Measurements from ENCODE around the gene ZNF653.

The ZNF653 gene

GRCh38 chr19:11510444-11510843 lies 4.8 kb upstream of the ZNF653 start:
- no peak for DNase-seq (ENCODE audit: low spot score)

DNA sequence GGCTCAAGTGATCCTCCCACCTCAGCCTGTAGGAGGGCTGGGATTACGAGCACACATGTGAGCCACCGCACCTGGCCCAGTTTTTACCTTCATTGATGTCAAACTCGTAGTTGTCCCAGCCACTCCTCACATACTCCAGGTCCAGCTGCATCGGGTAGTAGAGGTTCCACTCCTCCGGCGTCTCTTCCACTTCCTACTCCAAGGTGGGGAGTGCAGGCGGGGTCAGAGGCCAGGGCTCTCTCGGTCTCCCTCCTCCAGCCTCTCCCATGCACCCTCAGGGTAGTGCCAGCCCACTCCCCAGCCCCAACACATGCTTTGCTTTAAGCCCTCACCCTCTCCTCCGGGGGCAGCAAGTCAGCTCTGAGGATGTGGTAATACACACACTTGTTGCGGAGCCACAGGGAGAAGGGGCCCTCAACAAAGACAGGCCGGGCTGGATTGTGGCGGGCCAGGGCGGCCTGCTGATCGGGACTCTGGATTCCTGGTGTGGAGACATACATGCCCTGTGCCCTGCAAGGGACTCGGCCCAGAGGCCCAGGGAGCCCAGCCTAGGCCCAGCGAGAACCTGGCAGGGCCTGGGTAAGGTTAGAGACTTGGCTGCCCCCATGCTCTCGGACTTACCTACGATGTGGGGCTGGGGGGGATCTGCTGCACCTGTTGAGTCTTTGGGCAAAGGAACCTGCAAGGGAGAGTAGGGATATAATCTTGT lies 1.9 kb upstream of the ZNF653 start:
- DNase-seq (ENCODE audit: low spot score) = no peak

- no peak for DNase-seq (ENCODE audit: low spot score)
These were observed 1.3 kb upstream of the ZNF653 start for GRCh38 chr19:11506967-11507366.

- DNase-seq (ENCODE audit: low spot score) = no peak
These were observed 489 bp upstream of the ZNF653 start for GRCh38 chr19:11506101-11506555.

DNA sequence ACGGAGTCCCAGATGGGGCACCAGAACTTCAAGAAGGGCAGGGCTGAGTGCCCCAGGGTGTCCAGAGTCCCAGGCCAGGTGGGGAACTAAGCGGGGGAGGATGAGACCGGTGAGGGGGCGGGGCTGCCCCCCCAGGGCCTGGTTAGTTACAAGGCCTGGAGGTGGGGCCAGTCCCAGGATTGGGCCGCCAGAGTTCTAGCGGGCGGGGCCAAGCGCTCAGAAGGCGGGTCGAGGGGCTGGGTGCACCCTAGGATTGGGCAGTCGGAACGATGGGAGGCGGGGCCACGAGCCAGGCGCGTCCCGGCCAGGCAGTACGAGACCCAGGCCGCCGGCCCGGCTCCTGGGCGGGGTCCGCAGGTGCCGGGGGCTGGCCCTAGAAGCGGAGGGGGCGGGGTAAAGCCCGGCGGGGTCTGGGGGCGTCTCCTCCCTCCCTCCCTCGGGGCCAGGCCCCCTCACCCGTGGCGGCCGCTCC lies 571 bp downstream of the ZNF653 start:
- DNase-seq (ENCODE audit: low spot score) = peak; percentile 95

GRCh38 chr19:11504502-11505031 lies 1.1 kb downstream of the ZNF653 start:
- no peak for DNase-seq (ENCODE audit: low spot score)

DNA sequence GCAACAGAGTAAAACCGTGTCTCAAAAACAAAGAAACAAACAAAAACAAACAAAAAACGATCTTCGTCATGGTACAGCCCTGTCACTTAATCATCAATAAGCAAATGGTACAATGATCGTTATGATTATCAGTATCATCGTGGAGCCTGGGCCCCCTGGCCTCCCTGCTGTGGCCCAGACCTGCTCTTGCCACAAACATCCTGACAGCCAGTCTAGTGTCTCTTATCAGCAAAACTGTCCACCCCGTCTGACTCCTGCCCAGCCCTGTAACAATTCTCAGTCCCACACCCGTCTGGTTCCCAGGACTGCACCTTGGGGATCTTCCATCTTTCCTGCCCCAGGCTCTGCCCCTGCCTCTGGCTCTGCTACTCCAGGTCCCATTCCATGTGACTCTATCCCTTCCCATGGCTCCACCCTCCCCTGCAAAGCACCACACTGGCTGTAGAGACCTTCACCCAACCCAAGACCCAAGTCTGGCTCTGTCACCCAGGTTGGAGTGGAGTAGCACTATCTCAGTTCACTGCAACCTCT lies 5.7 kb downstream of the ZNF653 start:
- DNase-seq (ENCODE audit: low spot score) = no peak

- no peak for DNase-seq (ENCODE audit: low spot score)
These were observed 6.4 kb downstream of the ZNF653 start for GRCh38 chr19:11499220-11499726.

DNA sequence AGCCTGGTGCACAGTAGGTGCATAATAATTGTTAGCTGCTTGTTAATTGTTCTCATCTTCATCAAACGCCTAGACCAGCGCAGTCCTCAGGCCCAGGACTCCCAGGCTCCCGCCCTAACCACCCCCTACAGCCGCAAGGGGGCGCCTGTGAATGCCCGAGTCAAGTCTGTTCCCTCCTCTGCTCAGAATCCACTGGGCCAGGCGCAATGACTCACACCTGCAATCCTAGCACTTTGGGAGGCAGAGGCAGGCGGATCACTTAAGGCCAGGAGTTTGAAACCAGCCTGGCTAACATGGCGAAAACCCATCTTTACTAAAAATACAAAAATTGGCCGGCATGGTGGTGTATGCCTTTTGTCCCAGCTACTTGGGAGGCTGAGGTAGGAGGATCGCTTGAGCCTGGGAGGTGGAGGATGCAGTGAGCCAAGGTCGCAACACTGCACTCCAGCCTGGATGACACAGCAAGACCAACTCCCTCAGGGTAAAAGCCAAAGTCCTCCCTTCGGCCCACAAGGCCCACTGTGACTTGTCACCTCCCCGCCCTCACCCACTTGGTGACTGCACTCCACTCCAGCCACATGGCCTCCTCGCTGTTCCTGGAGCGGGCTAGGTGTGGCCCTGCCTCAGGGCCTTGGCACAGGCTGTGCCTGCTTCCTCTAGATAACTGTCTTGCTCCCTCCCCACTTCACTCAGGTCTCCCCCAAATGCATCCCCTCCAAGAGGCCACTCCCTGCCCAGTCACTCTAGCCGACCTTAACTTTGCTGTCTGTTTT lies 9.1 kb downstream of the ZNF653 start:
- DNase-seq (ENCODE audit: low spot score) = peak; percentile 47

DNA sequence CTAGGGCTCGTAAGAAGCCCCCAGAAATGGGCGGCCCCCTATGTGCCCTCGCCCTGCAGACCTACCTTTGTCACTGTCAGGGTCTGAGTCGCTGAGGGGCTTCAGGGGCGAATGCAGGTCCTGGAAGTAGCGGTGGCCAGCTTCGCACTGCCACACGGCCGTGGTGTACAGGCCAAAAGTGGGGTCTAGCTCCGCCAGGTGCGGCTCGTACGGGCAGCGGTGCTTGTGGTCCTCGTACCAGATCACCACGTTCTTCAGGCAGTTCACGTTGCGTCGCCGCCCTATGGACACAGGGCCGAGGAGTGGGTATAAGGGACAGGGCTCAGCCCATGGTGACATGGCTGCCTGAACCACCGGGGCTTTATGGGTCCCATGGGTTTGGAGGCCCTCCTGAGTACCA lies 9.8 kb downstream of the ZNF653 start:
- no peak for DNase-seq (ENCODE audit: low spot score)

- DNase-seq (ENCODE audit: low spot score) = no peak
These were observed 10.2 kb downstream of the ZNF653 start for GRCh38 chr19:11495481-11495880.

DNA sequence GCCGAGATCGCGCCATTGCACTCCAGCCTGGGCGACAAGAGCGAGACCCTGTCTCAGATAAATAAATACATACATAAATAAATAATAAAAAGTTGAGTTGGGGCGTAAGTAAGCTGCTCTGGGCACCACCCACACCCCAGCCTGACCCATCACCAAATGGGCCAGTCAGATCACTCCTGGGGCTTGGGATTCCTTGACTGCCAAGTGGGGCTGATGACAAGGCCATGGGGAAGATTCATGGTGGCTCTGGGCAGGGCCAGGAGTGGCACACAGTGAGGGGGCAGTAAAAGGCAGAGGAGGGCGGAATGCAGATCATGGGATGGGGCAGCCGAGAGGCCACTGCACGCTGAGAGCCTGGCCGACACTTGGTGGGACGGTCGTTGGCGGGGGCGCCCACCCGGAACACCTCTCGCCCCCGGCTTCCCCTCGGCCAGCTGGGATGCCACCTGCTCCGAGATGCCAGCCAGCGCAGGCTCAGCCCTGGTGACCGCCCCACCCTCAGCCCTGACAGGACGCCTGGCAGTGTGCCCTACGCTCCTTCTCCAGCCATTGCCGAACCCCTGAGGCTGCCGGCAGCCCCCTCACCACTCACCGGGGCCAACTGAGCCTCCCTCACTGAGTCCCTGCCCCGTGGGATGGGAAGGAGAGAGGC lies 10.9 kb downstream of the ZNF653 start:
- no peak for DNase-seq (ENCODE audit: low spot score)

- DNase-seq (ENCODE audit: low spot score) = no peak
These were observed 16.3 kb downstream of the ZNF653 start for GRCh38 chr19:11489378-11489777.

GRCh38 chr19:11486661-11487503 lies 18.8 kb downstream of the ZNF653 start:
- no peak for DNase-seq (ENCODE audit: low spot score)

GRCh38 chr19:11485245-11485837 lies 20.3 kb downstream of the ZNF653 start:
- no peak for DNase-seq (ENCODE audit: low spot score)

GRCh38 chr19:11483366-11484111 lies 22.1 kb downstream of the ZNF653 start:
- no peak for DNase-seq (ENCODE audit: low spot score)

DNA sequence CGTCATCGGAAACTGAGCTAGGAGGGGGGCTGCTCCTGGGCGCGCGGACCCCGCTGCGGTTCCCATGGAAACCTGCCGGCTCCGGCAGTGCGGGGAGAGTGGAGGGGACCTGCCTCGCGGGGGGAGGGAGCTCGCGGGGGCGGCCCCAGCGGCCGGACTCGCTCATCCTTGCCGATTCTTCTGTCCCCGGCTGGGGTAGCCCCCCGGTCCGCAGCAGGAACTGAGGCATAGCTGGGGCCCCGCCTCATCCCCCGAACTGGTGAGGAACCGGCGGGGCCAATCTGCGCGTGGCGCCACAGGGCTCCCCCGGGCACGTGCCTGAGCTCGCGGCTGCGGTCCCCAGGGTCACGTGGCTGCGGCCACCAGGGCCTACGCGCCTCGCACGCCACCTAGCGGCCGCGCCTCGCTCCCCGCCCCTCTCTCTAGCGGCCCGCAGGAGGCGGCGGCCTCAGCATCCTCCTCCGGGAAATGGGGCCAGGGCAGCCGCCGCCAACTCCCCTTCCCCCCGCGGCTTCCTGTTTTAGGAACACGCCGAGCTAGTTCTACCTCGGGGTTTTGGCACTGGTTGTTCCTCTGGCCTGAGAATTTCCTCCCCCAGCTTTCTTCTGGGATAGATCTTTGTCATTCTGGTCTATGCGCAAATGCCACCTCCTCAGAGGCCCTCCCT lies 23.1 kb downstream of the ZNF653 start:
- peak; percentile 82 for DNase-seq (ENCODE audit: low spot score)

GRCh38 chr19:11481534-11482383 lies 23.9 kb downstream of the ZNF653 start:
- DNase-seq (ENCODE audit: low spot score) = peak; percentile 42

All from CD4-positive, alpha-beta T cell treated with Interleukin-6 at 100 ng/mL for 8 hours (primary cell).